NB4 (cell line): ENCODE data around the gene GAL3ST2.
"Not testable (repeated sequence)": the region's sequence is repeated elsewhere in the genome, so short reads cannot be mapped to it uniquely, and the experiment has no call there.

Experiments
- DNase-seq: peaks from one replicate; pipeline ENCODE4 v3.0.0; 2010; ENCODE audit warnings: low read depth
- H3K4me3 ChIP-seq: one replicate; pipeline ENCODE4 v1.5.1; 2011; ENCODE audit warnings: mild to moderate bottlenecking, low read depth, low read length, moderate library complexity
- CTCF ChIP-seq: IDR thresholded peaks from one replicate; pipeline ENCODE4 v1.5.1; 2012; ENCODE audit warnings: low read depth, low read length
- MAX ChIP-seq: IDR thresholded peaks from 2 replicates; pipeline ENCODE4 v1.6.1; 2011; ENCODE audit warnings: low read depth, low read length
- MYC ChIP-seq: IDR thresholded peaks from 2 replicates; pipeline ENCODE4 v1.6.1; 2011; ENCODE audit warnings: low read depth, low read length
- POLR2A ChIP-seq: IDR thresholded peaks from 2 replicates; pipeline ENCODE4 v1.6.1; 2011; ENCODE audit warnings: mild to moderate bottlenecking; ENCODE audit not compliant: insufficient read length; ENCODE audit errors: extremely low read depth

Gene GAL3ST2

GRCh38 chr2:241798631-241799521, 22.3 kb downstream of the GAL3ST2 start:
- no peak for DNase-seq
- no peak overlapping the region for H3K4me3 ChIP-seq
- TF ChIP-seq CTCF (no peak), MYC (no peak), MAX (no peak), POLR2A (no peak)

- no peak for TF ChIP-seq MYC
- TF ChIP-seq CTCF, result no peak
- TF ChIP-seq MAX, result no peak
- TF ChIP-seq POLR2A, result no peak
- no peak for DNase-seq
- H3K4me3 ChIP-seq, result no peak overlapping the region
These were observed 23.0 kb downstream of the GAL3ST2 start for GRCh38 chr2:241799522-241800197.

GRCh38 chr2:241800198-241800903, 23.7 kb downstream of the GAL3ST2 start:
- not testable (repeated sequence) for H3K4me3 ChIP-seq, DNase-seq

- no peak overlapping the region for H3K4me3 ChIP-seq
- no peak for TF ChIP-seq POLR2A
- TF ChIP-seq CTCF, result no peak
- TF ChIP-seq MAX, result no peak
- no peak for TF ChIP-seq MYC
- peak; percentile 69 for DNase-seq
These were observed 25.2 kb downstream of the GAL3ST2 start for GRCh38 chr2:241801611-241802420.

- TF ChIP-seq POLR2A, result no peak
- TF ChIP-seq CTCF, result no peak
- TF ChIP-seq MYC, result no peak
- no peak for TF ChIP-seq MAX
- DNase-seq, result peak; percentile 47
- H3K4me3 ChIP-seq, result no peak overlapping the region
These were observed 26.0 kb downstream of the GAL3ST2 start for GRCh38 chr2:241802421-241803318.
